GM20431 (cell line): ENCODE results near the gene OSBPL5.

ENCODE experiments used
- in situ Hi-C: fragments of 300-500 bp; cut with MseI, MboI; formaldehyde crosslinking; loops from one replicate; pipeline ENCODE4 v1.15.0; 2020; ENCODE audit warnings: low sequenced_read_pairs; ENCODE audit not compliant: unreplicated experiment

Gene OSBPL5

DNA sequence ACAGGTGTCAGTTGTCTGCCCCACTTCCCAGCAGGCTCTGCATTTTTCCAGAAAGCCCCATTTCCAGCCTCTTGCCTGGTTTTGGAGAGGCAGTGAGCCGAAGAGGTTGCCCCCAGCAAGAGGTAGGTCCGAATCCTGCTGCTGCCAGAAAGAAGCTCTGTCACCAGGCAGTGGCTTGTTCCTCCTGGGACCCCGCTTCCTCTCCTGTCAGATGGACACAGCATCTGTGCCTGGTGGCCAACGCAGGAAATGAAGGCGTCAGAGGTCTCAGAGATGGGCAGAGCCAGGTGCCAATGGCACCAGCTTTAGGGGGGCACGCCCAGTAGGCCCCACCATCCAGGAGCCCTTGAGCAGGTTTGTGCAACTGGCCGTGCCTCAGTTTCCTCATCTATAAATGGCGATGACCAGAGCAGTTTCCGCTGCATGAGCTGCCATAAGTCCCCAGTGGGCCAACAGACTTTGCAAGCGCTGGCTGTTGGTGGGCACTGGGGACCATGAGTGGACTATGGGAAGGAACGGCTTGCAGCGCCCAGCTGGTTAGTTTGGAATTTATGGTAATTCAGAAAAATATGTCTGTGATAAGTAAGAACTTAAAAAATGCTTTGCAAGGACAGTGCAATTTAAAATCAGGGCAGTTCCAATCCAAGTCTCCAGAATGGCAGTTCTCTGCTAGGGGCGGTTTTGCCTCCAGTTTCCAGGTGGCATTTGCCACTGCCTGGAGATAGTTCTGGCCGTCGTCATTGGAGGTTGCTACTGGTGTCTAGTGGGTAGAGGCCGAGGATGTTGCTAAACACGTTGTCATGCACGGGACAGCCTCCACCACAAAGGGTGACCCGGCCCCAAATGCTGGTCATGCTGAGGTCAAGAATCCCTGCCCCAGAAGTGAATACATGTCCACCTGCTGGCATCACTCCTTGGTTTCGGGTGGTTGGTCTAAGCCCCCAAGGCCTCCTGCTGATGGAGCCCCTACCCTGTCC, 2.3 kb upstream of the OSBPL5 start:
- in situ Hi-C loops, result no loop called here

DNA sequence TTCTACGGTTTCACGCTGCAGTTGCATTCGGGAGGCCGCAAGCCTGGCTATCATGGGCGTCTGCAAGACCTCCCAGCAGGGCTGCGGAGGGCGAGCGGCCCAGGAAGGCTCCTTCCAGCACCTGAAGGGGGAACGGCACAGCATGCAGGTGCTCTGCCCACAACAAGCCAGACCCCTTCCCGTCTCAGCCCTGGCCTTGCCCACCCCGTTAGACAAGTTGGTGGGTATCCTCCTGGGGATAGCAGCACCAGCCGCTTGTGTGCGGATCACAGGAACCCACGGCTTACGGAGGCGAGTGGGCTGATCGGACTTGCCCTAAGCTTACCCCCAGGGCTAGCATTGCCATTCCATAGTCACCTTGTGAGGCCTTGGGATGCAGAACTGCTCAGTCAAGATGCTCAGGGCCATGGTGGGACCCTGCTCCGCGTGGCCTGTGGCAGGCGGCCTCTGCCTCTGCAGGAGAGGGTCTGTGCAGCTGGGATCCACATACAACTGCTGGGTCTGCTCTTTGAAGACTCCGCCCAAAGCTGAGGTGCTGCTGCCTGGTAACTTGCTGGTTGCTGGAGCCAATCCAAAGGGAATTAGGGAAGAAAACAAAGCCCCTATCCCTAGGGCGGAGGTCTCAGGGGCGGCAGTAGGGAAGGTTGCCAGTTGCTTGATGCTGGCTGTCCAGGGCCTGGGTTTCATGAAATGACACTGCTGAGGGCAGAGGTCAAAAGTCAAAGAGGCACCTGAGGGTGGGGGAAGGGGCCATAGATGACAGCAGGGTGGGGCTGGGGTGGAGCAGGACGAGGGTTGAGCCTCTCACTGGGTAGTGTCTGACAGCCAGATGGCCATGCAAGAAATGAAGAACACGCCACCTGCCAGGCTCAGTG, 1.4 kb upstream of the OSBPL5 start:
- in situ Hi-C loops, result no loop called here

DNA sequence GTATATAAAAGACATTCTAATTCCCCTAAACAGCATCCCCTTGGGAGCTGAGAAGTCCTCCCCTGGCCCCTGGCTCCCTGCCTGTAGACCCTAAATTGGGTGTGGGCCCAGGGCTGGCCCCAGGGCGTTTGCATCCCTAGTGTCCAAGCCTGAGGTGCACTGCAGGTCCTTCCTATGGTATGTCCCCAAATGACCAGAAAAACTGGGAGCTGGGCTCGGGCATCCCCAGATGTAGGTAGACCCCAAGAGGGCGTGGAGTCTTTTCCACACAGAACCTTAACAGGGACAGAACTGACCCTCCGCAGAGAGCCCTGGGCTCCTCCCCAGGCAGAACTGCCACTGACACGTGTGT, 782 bp upstream of the OSBPL5 start:
- in situ Hi-C loops, result no loop called here

DNA sequence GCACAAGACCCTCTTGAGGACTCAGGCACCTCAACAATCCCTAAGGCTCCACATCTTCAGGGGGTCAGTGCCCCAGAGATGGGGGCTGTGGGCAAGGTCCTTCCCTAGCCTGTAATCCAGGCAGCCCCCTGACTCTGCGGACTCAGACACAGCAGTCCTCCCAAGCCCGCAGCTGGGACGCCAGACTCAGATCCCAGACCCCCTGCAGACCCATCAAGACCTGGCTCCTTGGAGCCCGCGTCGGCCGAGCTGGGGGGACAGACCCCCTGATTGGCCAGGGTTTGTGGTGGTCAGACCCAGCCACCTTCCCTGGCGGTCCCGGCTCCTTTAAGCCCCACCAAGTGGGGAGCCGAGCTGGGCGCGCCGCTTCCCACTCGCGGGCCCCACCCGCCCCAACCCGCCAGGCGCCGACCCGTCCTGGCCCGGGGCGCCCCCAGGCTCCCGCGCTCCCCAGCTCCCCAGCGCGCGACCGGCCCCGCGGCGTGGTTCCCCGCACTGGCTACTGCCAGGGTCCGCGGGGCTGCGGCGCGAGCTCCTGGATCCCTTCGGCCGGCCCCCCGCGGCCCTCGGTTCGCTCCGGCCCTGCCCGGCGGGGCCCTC, 458 bp downstream of the OSBPL5 start:
- in situ Hi-C loops, result no loop called here

DNA sequence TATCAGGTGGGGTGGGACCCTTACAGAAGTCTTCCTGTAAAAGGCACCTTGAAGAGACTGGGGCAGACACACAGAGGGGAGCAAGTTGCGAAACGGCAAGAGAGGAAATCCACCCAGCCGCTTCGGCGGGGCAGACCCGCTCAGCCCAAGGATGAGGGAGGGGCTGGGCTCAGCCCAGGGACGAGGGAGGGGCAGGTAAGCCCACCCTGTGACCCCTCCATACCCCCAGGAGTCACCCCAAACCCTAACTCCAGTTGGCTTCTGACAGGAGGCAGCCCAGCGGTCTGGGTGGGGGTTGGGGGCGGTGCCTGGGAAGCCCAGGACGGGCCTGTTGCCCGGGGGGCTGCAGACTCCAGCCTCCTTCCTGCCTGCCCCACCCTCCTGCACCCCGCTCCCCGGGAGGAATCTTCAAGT, 965 bp downstream of the OSBPL5 start:
- in situ Hi-C loops, result no loop called here

DNA sequence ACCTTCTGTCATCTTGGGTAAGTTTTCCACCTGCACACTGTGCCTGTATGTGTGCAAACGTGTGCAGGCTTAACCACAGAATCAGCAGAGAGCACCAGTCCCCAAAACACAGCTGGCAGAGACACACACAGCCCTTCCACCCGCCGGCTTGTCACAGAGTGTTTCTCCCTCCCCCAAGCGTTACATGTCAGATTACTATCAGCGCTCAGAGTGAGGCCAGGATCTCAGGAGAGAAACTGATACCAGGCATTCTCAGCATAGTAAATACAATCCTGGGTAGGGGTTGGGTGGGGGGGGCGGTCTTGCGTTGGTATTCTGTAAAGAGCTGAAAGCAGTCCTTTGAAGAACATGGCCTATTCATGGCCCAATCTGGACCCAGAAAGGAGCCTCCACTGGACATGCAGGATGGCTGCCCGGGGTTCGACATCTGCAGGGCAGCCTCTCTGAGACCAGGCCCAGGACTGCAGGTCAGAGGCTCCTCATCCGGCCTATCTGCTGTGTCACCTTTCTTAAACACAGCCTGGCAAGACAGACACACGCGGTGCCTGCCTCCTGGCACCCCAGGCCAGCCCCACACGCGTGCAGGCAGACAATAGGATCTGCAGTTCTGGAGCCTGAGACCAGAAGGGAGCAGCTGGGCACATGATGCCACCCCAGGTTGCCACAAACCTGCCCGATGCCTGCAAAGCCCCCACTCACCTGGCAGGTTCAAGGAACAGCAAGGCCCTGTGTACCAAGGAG, 1.7 kb downstream of the OSBPL5 start:
- in situ Hi-C loops, result no loop called here

DNA sequence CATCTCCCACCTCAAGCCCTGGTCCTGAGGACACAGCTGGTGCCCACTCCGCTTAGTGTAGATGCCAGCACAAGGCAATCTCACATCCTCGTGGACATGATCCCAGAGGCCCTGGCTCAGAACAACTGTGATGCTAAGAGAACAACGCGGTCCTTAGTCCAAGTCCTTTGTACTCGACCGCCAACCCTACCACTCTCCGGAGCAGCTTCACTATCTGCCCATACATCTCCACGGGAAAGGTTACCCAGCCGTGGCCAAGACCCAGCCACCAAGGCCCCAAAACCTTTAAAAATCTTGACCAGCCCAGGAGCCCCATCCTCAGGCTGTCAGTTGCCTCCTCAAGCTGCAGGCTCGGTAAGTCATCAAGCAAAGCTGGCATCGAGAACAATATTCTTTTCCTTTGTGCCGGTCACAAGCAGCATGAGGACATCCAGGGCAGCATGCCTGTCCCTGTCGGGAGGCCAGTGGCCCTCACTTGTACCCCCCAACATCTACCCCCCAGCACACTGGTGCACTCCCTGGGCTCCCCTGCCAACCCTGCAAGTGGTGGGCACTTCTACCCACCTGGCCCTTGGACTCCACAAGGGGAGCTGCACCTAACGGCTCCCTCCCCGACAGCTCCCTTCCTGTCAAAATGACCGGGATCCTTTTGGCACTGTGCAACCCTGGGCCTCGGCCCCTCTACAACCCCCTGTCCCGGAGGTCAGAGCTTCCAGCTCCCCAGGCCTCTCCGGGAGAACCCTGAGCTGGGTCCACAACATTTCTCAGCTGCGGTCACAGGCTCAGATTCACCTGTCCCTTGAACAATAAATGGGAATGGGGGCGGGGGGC, 2.5 kb downstream of the OSBPL5 start:
- in situ Hi-C loops, result no loop called here

DNA sequence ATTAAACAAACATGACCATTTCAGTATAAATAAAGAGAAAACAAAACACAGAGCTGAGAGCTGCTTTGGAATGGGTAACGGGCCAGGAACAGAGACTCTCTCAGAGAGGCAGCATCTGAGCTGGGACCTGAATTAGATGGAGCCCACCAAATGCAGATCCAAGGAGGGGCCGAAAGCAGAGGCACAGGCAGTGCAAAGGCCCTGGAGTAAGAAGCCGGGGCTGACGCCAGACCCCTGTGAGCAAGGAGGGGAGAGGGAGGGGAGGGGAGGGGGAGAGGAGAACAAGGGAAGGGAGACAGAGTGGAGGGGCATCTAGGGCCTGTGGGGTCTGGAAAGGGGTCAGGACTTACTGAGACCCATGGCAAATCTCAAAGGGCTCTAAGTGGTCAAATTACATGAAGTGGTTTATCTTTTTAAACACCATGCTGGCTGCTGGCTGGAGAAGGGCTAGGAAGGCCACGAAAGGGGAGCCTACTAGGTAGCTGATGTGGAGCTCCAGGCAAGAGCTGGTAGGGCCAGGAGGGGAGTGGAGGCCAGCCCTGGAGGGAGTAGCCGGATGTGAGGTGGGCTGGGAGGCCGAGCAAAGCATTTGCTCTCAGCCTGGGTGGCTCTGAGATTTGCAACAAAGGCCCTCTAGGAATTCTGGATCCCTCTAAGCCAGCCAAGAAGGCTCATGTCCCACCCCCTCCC, 3.2 kb downstream of the OSBPL5 start:
- in situ Hi-C loops, result no loop called here

DNA sequence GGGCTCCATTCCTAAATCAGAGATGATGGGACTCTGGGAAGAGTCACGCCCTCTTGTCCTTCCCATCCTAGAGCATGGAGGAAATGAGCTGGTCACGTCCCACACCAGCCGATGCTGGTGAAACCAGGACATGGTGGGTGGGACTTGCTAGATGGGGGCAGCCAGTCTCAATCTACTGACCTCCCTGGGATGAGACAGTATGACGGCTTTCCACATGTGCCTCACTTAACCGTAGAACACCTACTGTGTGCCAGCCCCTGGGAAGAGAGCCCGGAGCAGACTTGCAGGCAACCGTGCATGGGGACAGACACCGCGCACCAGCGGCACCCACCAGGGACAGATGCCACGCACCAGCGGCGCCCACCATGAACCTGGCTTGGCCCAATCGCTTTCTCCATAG, 3.8 kb downstream of the OSBPL5 start:
- in situ Hi-C loops, result no loop called here

DNA sequence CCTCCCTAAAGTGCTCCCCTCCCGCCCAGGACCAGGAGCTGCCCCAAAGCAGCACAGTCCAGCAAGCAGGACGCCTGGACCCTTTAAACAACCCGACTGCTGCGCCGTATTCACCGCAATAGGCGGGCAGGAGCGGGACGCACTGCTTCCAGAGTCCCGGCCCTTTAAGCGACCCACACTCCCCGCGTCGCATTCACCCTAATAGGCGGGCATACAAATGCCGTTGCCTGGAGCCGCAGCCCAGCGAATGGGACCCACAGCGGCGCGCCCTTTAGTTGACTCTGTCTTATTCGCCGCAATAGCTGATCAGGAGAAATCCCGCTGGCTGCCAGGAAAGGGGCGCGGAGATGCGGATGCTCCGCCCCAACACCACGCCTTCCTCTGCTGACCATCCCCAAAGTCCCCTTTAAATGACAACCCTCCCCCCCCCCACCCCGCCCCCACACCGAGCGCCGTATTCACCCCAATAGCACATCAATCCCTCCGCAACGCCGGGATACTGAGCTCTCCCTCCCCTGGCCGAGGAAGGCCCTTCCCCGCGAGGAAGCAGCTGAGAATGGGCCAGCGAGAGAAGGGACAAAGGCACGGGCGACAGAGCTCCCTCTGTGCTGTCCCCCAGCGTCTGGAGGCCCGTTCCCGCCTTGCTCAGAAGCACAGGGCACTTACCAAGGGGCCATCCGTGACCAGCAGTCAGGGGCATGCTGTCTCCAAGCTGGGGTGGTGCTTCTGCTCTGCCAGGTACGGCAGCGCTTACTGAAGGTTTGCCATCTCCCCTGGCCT, 4.7 kb downstream of the OSBPL5 start:
- in situ Hi-C loops, result no loop called here

DNA sequence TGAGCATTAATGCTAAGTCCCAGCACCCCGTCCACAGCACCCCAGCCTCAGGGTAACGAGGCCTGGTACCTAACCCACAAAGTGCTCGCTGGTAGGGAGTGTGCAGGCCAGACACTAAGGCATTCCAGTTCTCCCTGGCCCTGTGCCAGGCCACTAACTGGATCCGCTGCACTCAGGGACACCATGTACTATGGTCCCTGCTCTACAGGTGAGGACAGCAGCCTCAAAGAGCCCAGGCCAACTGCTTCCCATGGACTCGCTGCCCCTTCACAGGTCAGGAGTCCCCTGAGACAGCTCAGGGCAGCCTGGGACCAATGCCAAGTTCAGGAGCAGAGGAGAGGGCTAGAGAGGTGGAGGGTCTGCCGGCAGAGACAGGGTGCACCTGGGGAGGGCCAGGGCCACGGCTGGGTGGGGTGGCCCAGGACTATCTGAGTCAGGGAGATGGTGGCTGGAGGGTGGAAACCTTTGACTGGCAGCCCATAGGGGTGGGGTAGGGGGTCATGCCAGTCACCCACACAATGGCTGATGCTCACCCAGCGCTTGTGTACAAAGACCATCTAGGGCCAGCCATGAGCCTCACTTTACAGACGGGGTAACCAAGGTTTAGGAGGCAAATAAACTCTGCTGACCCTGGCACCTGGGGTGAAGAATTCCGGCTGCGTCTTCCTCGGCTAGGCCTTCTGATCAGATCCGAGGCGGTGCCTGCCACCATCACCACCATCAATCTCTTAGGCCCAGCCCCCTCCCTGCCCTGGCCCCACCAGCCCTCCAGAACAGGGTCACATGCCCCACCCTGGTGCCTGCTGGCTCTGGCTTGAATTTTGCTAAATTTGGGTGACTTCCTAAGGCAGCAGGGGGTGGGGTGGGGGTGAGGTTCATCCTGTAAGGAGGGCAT, 5.6 kb downstream of the OSBPL5 start:
- in situ Hi-C loops, result no loop called here

DNA sequence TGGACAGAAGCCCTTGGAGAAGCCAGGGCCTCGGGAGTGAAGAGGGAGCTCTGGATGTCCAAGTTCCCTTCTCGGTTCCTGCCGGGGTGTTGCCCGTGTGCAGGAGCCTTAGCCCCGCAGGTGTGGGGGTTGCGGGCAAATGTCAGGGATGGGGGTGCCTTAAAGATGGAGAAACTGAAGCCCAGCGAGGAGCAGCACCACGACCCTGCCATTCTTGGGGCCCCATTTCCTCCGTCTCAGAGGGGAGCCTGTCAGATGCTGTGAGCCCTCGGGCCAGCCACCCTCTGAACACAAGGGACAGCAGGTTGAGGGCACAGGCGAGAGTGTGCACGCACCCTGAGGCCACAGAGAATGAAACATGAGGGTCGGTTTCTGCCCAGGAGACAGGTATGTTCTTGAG, 6.3 kb downstream of the OSBPL5 start:
- in situ Hi-C loops, result no loop called here

DNA sequence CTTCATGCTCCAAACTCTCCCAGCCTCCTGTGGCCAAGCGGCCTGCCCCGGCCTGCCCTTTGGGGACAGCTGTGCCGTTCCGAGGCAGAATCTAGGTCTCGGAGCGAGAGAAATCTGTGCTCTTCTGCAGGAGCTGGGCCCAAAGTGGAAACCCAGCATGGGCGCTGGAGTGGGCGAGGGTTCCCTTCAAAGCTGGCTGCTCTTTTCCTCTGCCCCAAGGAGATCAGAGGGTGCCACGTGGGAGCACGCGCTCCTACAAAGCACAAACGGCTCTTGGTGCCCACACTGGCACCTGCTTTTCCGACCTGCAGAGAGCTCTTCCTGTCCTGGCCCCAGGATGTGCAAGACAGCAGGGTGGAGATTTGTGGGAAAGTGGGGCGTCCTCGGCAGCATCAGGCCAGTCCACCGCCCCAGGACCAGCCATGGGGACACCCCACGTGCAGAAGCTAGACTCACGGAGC, 6.9 kb downstream of the OSBPL5 start:
- in situ Hi-C loops, result no loop called here

DNA sequence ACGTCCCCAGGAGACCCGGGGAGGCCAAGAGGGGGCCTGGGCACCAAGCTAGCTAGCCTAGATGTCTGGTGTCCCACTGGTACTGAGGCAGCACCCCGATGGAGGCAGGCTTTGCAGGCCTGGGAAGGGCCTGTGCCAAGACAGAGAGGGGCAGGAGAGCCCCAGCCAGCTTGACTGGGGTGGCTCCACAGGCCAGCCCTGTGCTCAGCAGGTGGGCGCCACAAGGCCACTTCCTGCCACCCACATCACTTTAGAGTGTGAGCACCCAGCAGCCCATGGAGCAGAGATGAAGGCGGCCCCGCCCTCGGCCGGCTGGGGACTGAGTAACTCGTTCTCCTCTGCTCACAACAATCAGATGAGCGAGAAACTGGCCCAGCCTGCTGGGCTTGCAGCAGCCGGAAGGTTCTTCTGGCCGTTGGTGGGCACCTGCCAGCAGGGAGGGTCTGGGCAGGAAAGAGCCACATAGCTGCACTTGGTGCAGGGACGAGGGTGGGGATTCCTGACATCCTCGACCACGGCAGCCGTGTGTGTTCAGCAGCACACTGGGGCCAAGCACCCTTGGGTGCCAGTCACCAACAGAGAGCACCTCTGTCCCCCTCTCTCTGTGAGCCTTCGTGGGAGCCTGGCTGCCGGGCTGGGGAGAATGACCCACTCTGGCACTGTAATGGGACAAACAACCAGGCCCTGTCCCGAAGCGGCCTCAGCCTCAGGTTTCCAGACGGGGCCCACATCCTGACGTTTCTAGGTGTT, 7.6 kb downstream of the OSBPL5 start:
- in situ Hi-C loops, result no loop called here

DNA sequence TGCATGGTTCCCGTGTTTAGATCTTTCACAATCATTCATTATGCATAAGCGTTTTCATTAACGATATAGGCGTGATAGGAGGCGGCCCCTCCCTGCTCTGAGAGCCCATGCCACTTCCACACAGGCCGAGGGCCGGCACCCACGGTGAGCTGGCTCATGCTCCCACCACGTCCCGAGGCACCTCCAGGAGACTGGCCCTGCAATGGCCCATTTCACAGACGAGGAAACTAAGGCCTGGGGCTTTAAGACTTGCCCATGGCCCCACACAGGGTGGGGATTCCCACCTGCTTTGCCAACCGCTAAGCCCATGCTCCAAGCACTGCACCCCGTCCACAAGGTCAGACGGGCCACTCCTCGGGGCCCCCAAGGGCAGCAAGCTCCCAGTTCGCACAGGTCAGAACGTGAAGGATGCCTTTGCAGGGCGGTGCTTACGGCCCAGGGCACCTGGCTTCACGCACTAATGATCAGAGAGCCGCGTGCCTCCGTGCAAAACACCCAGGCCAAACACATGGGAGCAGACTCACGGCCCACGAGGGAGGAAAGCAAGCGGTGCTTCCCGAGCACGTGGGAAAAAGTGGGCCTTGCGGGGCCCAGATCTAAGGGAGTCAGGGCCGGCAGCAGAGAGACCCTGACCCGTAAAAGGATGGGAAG, 8.3 kb downstream of the OSBPL5 start:
- in situ Hi-C loops, result no loop called here

DNA sequence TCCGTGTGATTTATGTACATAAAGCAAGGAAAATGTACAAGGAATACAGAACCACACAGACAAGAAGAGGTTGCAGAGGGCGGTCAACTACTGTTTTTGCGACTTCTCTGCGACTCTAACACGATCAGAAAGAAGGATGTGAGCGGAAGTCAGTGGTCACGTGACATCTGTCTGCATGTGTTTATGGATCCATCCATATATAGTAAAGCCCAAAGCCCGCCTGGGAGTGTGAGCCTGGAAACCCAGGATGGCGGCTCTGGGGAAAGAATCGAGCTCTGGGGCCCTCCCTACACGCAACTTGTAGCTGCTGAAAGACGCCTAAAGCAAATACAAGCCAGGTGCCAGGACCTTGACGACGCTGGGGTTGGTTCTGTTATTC, 8.8 kb downstream of the OSBPL5 start:
- in situ Hi-C loops, result no loop called here
